ENCODE results near the gene MBD5.

- TF ChIP-seq, protein P1, sequence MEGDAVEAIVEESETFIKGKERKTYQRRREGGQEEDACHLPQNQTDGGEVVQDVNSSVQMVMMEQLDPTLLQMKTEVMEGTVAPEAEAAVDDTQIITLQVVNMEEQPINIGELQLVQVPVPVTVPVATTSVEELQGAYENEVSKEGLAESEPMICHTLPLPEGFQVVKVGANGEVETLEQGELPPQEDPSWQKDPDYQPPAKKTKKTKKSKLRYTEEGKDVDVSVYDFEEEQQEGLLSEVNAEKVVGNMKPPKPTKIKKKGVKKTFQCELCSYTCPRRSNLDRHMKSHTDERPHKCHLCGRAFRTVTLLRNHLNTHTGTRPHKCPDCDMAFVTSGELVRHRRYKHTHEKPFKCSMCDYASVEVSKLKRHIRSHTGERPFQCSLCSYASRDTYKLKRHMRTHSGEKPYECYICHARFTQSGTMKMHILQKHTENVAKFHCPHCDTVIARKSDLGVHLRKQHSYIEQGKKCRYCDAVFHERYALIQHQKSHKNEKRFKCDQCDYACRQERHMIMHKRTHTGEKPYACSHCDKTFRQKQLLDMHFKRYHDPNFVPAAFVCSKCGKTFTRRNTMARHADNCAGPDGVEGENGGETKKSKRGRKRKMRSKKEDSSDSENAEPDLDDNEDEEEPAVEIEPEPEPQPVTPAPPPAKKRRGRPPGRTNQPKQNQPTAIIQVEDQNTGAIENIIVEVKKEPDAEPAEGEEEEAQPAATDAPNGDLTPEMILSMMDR (IDR thresholded peaks at IDR 0.05) = no peak
- TF ChIP-seq POLR2A (IDR thresholded peaks at IDR 0.05) (no peak), POLR2AphosphoS5 (IDR thresholded peaks at IDR 0.05) (no peak)
These were observed 540.5 kb downstream of the MBD5 start for GRCh38 chr2:148561389-148561788.
